Heart right ventricle (tissue), 16 donors: ENCODE results near the gene BSND. TPM values are rescaled to one million over a fixed set of nuclear protein-coding genes. Genes with fewer than 3 reads are reported as not detected.
"Not testable (repeated sequence)": the region's sequence is repeated elsewhere in the genome, so short reads cannot be mapped to it uniquely, and the experiment has no call there.

Experiments used
- ATAC-seq, 8 donors: fragments of 200-7000 bp; cut with Tn5 transposase; one replicate each; pipeline ENCODE4 v1.9.1; 2020; ENCODE audit warnings: mild to moderate bottlenecking in 8 of 8, moderate library complexity in 8 of 8, moderate number of reproducible peaks in 1 of 8
- DNase-seq, 2 donors: peaks; one replicate each; pipeline ENCODE4 v3.0.0-alpha.2; 2020
- H3K27ac ChIP-seq, 10 donors: fragments of 200-600 bp; sonication (generic) in 2 of 10; one replicate each; pipeline versions ENCODE4 v1.5.0 to v1.8.0; 2020 to 2022; ENCODE audit warnings: mild to moderate bottlenecking in 3 of 10
- H3K27me3 ChIP-seq, 7 donors: fragments of 200-600 bp; one replicate each; pipeline ENCODE4 v1.8.0; 2021 to 2022; ENCODE audit warnings: mild to moderate bottlenecking in 2 of 7
- H3K36me3 ChIP-seq, 9 donors: fragments of 200-600 bp; sonication (generic) in 1 of 9; one replicate each; pipeline versions ENCODE4 v1.5.0 to v1.8.0; 2020 to 2022; ENCODE audit warnings: mild to moderate bottlenecking in 2 of 9
- H3K4me1 ChIP-seq, 9 donors: fragments of 200-600 bp; sonication (generic) in 1 of 9; one replicate each; pipeline versions ENCODE4 v1.5.0 to v1.8.0; 2020 to 2022; ENCODE audit warnings: mild to moderate bottlenecking in 4 of 9
- H3K4me3 ChIP-seq, 10 donors: fragments of 200-600 bp; sonication (generic) in 2 of 10; one replicate each; pipeline versions ENCODE4 v1.5.0 to v1.8.0; 2020 to 2022; ENCODE audit warnings: mild to moderate bottlenecking in 7 of 10, moderate library complexity in 2 of 10
- H3K9me3 ChIP-seq, 11 donors: fragments of 200-600 bp in 10 of 11; sonication (generic) in 2 of 11; one replicate each; pipeline versions ENCODE4 v1.5.0 to v1.8.0; 2013 to 2022; ENCODE audit warnings: mild to moderate bottlenecking in 2 of 11, control low read depth in 1 of 11, moderate library complexity in 1 of 11
- WGBS, 2 donors: extraction: QIAGEN DNeasy Blood & Tissue Kit; methylation state at CpG; one replicate each; pipeline ENCODE4 v1.1.7; 2013; ENCODE audit warnings: inconsistent platforms in 1 of 2; 5-methylcytosine and 5-hydroxymethylcytosine counted together
- intact Hi-C, 10 donors: fragments of 100-400 bp; cut with DNase I; formaldehyde crosslinking; loops; one replicate each; pipeline versions ENCODE4 v1.11.1 to v1.14.2; 2022
- polyA plus RNA-seq, 2 donors: library from polyadenylated mRNA; stranded (reverse); fragments of 200-250 nt; gene quantifications; one replicate each; pipeline ENCODE4 v1.2.3, GENCODE V29; 2013
- total RNA-seq, 10 donors: library from RNA; stranded (reverse); fragmentation: NEBNext Ultra II Directional in 3 of 10; extraction: Animal tissue kit (Norgen Biotek cat#: 25700) in 3 of 10; gene quantifications; one replicate each; pipeline versions ENCODE4 v1.2.1 to v1.2.4, GENCODE V29; 2021 to 2023
- TF ChIP-seq, protein P1 (sequence below), 9 donors: fragments of 200-600 bp; sonication (generic) in 2 of 9; IDR thresholded peaks; one replicate each; pipeline versions ENCODE4 v1.5.0 to v1.8.0; 2021 to 2022; ENCODE audit warnings: antibody characterized with exemption in 9 of 9, mild to moderate bottlenecking in 5 of 9, moderate library complexity in 1 of 9
- donor health status: Arrhythmogenic right ventricular cardiomyopathy.
- donor health status: ischemic (EF 13 %, LVEDD 7.1; RV severe dilation, severe dysfunction).
- donor health status: healthy with polysubstance abuse.
- donor health status: DM: no; HTN: yes; CAD: no.
- donor health status: DM: no; HTN: no; CAD: no.
- donor health status: ischemic (EF 25% LVEDD 6.9; RV normal size, moderate dysfunction).
- donor health status: ischemic (EF 25% LVEDD 5.7; RV mildly dilated, moderate dysfunction).
- donor health status: healthy.
- donor health status: DM: yes; HTN: yes; CAD: no.
- donor health status: Ischemic cardiomyopathy.
- donor health status: ischemic (EF 35%, LVEDD 5.7; RV mildly dilated, moderate dysfunction).
- donor health status: nonischemic (EF 11% LVEDD 7.7; RV severe dilation, severe dysfunction).
- donor health status: DM: yes; HTN: yes; CAD: no.
- donor health status: PGD.
- donor health status: ischemic (EF 29% LVEDD 5.4; RV normal size, mild dysfunction).
- donor health status: nonischemic (EF 23%, LVEDD 6.1; RV moderate dilation, normal function).

The BSND gene
- total and polyA plus RNA-seq, 12 donors, result not detected

- 88 to 90% methylated on average over 4 of the region's 4 CpGs for WGBS, 2 donors
- Histone ChIP-seq H3K4me1 (no peaks in the 10 kb centered on the region), H3K4me3 (no peak overlapping the region), H3K27ac (no peak overlapping the region), H3K9me3 (peaks cover 0 to 15% (median 0%) of the 10 kb centered on the region in 11 donors), H3K36me3 (no peaks in the 10 kb centered on the region), H3K27me3 (peaks cover 0 to 5% (median 0%) of the 10 kb centered on the region in 7 donors)
- ATAC-seq (no peak), DNase-seq (no peak)
- TF ChIP-seq, protein P1, sequence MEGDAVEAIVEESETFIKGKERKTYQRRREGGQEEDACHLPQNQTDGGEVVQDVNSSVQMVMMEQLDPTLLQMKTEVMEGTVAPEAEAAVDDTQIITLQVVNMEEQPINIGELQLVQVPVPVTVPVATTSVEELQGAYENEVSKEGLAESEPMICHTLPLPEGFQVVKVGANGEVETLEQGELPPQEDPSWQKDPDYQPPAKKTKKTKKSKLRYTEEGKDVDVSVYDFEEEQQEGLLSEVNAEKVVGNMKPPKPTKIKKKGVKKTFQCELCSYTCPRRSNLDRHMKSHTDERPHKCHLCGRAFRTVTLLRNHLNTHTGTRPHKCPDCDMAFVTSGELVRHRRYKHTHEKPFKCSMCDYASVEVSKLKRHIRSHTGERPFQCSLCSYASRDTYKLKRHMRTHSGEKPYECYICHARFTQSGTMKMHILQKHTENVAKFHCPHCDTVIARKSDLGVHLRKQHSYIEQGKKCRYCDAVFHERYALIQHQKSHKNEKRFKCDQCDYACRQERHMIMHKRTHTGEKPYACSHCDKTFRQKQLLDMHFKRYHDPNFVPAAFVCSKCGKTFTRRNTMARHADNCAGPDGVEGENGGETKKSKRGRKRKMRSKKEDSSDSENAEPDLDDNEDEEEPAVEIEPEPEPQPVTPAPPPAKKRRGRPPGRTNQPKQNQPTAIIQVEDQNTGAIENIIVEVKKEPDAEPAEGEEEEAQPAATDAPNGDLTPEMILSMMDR (IDR thresholded peaks at IDR 0.05), result no peak
- intact Hi-C loops, result no loop called here
Measured at GRCh38 chr1:54956726-54957125, 42.0 kb upstream of the BSND start.

- Histone ChIP-seq H3K4me1 (no peaks in the 10 kb centered on the region), H3K4me3 (no peak overlapping the region), H3K27me3 (peaks cover 0 to 5% (median 0%) of the 10 kb centered on the region in 7 donors), H3K27ac (no peak overlapping the region), H3K36me3 (no peaks in the 10 kb centered on the region), H3K9me3 (peaks cover 0 to 15% (median 0%) of the 10 kb centered on the region in 11 donors)
- TF ChIP-seq, protein P1 (IDR thresholded peaks at IDR 0.05), result no peak
- no peak for DNase-seq
- no peak for ATAC-seq
- intact Hi-C loops, result no loop called here
- 55 to 69% methylated on average over 3 of the region's 3 CpGs for WGBS, 2 donors
Measured at GRCh38 chr1:54959241-54959640, 39.5 kb upstream of the BSND start.

DNA sequence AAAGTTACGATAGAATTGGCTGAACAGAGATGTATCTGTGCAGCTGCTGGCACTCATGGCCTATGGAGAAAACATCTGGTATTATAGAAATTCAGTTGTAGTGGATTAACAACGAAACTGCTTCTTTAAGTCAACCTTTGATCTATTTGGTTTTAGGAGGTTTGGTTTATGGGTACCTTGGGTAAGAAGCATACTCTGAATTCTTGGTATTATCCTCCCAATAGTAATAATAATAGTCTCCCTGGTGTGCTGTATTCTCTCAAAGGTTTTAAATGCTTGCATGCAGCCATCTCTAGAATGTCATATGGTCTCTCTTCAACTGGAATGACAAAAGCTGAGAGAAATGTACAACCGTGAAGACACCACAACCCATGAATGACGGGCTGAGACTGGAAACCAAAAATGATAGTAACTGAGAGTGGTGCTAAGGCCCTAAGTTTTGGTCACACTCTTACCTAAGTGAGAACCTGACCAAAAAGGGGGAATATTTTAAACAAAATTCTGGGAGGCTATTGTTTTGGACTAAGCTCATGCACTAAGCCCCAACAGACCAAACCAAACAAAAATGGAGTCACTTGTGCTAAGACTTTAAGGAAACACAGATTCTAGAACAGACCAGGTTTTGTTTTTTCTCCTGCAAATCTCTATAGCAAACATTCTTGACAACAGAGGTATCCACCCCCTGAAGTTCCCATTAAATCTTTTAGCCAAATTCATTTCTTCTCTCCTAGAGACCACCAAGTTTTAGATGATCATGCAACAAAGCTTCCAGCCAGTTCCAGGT, 35.9 kb upstream of the BSND start:
- TF ChIP-seq, protein P1 (IDR thresholded peaks at IDR 0.05), result no peak
- Histone ChIP-seq H3K9me3 (peaks cover 0 to 10% (median 0%) of the 10 kb centered on the region in 11 donors), H3K36me3 (no peaks in the 10 kb centered on the region), H3K27me3 (peaks cover 0 to 10% (median 3%) of the 10 kb centered on the region in 7 donors), H3K4me1 (peaks cover 0 to 23% (median 0%) of the 10 kb centered on the region in 9 donors), H3K4me3 (no peak overlapping the region), H3K27ac (no peak overlapping the region)
- ATAC-seq, result no peak
- WGBS, 2 donors, result 81% methylated on average over 4 of the region's 4 CpGs
- intact Hi-C loops, result no loop called here
- no peak for DNase-seq

GRCh38 chr1:54963829-54964228, 34.9 kb upstream of the BSND start:
- intact Hi-C loops, H3K27ac ChIP-seq, ATAC-seq, DNase-seq, H3K36me3 ChIP-seq, H3K4me3 ChIP-seq, H3K9me3 ChIP-seq: not testable (repeated sequence)
- Histone ChIP-seq H3K27me3 (peaks cover 0 to 10% (median 5%) of the 10 kb centered on the region in 7 donors), H3K4me1 (peaks cover 0 to 23% (median 0%) of the 10 kb centered on the region in 9 donors)
- 92 to 93% methylated on average over 5 of the region's 5 CpGs for WGBS, 2 donors
